Inferior parietal cortex (tissue), 1 donor: Measurements from ENCODE around the gene NR3C1.

Source experiments
- DNase-seq: peaks from one replicate; pipeline ENCODE4 v3.0.0-alpha.2; 2016; ENCODE audit errors: extremely low spot score

Gene NR3C1

DNA sequence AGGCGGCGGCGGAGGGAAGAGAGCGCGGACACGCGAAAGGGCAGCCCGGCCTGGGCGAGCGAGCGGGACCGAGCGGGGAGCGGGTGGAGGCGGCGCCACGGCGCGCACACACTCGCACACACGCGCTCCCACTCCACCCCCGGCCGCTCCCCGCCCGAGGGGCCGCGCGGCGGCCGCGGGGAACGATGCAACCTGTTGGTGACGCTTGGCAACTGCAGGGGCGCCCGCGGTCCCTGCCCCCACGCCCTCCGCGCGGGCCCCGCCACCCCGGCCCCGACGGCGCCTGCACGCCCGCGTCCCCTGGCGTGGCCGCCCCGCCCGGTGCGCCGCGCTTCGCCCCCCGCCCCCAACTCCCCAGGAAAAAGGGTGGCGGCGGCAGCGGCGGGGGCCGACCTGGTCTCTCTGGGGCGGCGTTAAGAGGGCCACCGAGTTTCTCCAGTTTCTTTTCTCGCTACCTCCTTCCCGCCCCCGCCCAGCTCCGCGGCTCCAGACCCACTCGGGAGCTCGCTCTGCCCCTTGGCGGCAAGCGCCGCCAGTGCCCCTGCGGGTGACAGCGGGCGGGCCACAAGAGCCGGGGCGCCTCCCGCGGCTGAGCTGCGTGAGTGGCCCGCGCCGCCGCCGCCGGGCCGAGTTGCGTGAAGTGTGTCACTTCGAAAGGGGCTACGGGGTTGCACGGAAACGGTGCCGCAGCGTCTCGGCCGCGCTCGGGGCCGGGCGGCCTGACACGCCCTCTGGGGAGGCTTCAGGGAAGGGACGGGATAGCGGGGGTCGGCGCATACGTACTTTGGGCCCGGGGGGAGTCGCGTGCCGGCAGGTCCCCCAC, at the start of gene NR3C1:
NR3C1 (minus strand) TSS at position 94 of the 823 bp plus-strand sequence. CDS start 2,847 bp downstream, outside the sequence.
- peak; percentile 84 for DNase-seq

DNA sequence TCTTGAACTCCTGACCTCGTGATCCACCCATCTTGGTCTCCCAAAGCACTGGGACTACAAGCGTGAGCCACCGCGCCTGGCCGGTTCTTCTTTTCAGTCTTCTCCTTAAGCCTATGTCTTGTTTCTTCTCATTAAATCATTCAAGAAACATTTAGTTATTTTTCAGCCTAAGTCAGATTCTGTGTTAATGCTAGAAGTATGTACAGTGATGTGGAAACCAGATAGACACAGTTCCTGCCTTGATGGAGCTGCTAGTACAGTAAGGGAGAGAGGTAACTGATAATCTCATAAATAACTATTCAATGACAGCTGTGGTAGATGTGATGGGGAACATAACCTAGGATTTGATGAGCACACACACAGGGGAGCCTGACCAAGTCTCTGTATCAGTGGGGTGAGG, 46.3 kb upstream of the NR3C1 start:
- no peak for DNase-seq

DNA sequence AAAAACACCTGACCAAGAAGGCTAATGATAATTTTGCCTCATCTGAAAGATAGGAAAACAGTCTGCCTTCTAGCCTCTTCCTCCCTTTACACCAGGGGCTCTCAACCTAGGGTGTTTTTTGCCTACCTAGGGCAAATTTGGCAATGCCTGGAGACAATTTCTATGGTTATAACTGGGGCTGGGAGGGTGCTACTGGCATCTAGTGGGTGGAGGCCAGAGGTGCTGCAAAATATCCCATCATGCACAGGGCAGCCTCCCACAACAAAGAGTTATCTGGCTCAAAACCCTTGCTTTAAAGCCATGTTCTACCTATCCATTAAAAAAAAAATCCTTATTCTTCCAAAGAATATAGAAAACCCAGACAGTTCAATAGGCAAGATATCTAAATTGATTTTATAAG, 45.0 kb upstream of the NR3C1 start:
- DNase-seq: no peak

DNA sequence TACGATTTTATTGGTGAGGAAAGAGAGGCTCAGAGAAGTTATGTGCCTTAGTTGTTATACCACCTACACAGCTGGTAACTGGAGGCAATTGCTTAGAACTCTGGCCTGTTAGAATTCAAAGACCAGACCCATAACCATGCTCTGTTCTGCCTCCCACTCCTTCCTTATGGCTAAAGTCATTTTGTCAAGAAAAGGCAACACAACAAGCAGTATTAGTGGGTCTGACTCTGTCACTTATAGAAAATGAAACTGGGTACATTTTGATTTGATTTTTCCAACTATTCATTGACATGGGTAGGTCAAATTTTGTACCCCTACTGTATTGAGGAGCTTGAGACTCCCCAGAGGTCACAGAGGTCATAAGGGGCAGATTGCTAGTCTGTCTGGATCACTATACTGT, 44.5 kb upstream of the NR3C1 start:
- DNase-seq: no peak

DNA sequence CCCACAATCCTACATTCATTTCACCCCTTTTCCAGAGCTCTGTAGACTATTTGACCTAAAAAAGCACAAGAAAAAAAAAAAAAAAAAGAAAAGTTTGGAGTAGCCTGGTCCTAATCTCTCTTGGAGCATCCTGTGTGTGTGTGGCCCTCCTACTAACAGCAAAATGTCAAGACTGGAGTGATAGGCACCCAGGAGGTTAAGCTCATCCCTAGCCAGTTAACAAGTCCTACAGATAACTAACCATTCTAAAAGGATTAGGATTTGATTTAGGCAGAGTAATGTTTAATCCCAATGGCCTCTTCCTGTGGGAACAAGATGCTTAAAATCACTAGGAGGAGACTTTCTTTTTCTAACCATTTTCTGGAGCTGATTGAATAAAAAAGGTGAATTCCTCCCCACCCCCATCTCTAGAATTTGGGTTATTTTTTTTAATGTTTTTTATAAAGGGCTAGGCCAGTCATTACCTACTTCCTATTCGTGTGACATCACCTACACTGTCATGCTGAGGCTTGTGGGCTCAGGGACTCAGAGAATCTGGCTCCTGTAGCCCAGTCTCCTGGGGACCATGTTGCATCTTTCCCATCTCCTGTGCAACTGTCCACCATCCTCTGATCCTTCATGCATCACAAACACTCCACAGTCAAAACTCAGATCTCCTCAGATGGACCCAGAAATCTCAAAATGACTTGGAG, 43.2 kb upstream of the NR3C1 start:
- no peak for DNase-seq

DNA sequence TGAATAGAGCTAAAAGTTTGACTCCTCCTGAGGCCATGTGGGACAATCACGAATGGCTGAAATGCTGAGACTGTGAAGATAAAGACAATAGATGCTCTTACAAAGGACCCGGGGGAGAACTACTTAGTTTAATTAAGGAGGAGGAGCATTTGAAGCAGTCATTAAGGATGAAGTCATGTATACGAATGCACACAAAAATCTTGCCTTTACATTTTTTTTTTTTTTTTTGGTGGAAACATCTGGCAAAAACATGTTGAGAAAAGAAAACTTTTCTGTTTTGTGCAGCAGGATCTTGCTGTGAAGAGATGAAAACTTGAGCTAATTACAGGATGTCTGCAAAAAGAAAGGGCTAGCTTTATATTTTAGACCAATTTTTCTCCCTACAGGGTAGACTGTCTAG, 42.3 kb upstream of the NR3C1 start:
- no peak for DNase-seq

DNA sequence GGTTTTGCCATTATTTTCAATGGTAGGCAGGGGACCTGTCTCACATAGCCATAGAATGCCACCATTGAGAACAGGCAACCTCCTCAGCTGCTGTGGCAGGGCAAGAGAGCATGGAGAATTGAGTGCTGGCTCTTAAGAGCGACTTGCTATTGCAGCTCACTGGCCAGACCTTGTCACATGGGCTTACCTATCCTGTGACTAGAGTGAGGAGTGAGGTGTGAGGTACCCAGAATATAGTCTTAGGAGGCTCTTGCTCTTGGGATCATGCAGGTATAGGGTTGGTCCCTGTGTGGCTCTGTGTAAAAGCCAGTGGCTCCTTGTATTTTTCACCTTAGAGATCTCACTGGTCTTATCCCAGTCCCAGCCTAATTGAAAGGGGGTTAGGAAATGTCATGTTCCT, 39.8 kb upstream of the NR3C1 start:
- no peak for DNase-seq

DNA sequence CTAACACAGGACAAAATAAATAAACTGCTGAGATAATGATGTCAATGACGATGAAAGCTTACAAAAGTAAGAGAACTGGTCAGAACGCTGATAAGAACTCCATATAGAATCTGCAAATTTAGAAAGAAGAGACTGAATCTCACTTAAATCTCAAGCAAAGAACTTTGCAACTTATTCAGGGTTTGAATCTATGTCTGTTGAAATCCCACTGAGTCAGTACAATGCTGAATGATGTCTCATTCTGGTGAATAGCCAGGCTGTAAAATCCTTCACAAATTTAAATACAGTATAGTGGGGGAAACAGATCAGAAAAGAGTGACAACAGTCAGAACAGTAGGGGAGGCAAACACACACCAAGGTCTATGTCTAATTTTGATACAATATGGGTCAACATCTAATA, 38.9 kb upstream of the NR3C1 start:
- no peak for DNase-seq

DNA sequence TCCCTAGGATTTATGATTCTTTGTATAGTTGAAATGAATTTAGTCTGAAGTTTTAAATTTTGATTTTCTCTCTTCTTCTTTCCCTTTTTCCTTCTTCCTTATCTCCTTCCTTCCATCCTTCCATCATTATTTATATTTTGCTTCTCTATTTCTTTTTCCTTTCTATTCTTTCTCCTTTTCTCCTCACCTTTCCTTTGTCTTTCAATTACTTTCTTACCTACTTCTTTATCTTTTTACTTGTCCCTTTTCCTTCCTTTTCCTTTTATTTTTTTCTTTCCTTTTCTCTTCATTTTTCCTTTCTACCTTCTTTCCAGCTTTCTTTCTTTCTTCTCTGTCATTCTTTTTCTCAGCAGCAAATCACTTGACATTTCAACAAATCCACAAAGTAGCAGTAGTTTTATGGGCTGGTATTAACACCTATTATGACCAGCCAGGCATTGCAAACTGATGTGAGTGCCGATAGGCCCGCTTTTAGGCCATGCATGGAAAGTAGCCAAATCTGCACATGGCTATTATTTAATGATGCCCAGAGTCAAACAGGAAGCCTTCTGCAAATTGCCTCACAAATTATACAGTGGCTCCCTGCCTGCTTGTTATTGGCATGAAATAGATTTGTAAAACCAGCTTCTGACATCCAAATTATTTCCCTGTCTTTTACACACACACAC, 37.1 kb upstream of the NR3C1 start:
- DNase-seq: no peak

DNA sequence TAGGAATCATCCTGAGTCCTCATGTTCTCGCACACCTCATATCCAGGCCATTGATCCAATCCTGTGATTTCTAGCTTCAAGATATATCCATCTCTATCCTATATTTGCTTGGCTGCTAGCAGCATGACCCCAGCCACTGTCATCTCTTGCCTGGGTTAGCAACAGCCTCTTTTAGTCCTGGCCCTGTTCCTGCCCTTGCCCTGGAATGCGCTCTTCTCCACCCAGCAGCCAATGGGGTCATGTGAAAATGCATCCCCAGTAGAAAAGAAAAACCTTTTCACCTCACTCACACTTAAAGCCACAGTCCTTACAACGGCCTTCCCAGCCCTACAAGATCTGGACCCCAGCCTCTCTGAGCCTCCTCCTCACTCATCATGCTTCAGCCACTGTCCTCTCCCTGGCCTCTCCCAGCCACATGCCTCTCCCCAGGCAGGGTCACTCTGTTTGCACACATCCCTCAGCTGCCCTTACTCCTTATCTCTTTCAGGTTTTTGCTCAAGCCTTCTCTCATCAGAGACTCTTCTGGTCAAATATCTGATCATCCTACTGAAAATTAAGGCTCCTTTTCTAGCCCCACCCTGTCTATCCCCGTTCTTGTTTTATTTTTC, 34.3 kb upstream of the NR3C1 start:
- DNase-seq: no peak

DNA sequence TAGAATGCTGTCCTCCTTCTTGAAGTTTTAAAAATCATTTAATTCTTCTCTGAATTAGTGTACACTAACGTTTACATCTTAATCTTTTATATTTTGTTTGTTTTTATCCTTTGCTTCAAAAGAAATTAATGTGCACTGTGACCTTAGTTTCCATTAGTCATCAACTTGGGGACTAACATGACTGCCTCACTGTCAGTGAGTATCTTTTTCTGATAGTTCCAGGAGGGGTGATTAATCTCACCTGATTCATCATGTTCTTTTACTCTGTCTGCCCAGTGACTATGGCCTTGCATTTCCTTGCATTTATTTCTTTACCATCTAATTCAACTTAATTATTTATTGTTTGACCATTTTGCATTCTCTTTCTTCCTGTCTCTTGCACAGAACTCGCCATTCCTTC, 33.4 kb upstream of the NR3C1 start:
- DNase-seq: no peak

DNA sequence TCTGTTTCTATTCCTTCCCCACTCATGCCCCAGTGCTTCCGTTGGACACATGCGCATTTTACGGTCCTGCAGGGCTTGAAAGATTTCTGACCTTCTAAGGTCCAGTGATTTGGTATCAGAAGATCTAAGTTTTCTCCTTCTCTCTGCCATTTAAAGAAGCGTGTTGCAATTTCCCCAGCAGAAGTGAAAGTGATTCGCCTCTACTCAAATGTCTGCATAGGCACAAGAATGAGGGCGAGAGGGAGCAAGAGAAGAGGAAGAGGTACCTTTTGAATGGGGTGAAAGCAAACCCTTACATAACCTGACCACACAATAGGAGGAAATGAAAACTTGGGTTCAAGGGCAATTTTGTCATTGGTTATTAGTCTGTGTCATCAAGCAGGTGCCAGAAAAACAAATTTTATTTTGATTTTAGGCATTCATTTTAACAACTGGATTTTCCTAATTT, 31.7 kb upstream of the NR3C1 start:
- DNase-seq: peak; percentile 57

DNA sequence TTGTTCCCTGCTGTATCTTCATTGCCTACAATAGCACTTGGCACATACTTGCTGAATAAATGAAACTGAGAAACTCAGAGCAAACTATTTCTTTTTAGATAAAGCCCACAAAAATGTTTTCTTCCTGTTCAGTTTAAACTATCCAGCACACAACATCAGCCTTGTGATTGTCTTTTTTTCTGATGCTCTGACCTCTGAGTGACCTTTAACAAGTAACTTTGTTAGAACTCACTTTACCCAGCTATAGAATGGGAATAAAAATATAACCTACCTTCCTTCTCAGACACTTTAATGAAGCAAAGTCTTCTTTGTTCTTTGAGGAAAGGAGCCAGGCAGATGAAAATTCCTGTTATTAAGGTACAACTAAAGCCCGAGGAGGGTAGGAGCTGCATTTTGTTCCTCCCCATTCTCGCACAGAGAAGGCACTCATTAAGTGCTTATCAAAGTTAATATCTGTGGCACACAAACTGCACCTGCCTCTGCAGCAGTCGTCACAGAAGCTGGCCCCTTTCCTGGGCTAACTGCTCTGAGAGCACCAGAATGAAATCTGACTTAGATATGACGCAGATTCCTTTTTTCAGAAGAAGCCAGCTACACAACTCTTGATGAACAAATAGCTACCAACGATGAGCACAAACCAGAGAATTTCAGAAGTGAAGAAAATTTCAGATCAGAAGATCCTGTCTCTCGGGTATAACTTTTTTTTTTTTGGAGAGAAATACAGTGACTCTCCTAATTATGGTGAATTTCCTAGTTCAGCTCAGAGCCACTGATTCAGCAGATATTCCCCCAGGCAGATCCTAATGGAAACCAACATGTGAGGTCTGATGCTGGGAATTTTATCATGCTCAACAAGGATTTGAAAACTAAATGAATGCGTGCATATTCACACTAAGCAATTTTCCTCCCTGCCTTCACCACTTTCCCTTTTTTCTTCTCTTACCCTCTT, 31.0 kb upstream of the NR3C1 start:
- no peak for DNase-seq

DNA sequence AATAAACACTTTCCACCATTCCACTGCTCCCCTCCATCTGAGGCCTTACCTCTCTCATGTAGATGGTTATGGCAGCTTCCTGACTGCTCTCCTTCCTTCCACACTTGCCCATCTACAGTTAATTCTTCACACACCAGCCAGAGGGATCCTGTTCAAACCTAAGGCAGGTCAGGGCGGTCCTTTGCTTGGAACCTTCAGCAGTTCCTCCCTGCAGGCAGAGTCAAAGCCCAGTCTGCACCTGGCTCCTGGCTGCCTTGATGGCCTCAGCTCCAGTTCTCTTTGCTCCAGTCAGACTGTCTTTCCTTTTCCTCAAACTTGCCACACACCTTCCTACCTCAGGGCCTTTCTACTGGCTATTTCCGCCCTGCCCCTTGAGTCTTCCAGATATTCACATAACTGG, 30.2 kb upstream of the NR3C1 start:
- DNase-seq: no peak

DNA sequence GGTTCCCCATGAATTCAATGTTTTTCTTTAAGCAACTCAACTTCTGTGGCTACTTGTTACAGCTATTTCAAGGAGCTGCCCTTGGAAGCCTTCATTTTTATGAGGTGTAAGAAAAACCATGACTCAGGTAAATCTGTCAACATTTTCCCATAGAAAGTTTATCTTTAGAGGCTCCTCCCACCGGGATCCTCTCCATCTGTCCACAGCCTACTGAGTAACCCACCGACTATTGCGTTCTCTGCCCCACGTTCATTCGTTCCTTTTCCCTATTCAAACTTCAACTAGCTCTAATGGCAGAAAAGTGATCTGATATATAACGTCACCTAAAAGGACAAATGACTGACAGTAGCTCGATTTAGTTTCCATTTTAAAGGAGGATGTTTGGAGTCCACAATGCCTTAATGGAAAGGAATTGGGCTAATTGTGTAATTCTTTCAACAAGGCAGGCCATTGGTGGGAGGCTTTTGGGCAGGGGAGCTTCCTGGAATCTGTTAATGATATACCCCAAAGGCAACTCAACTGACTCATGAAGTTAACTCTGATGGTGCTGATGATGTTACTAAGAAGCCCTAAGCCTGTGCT, 29.3 kb upstream of the NR3C1 start:
- no peak for DNase-seq

DNA sequence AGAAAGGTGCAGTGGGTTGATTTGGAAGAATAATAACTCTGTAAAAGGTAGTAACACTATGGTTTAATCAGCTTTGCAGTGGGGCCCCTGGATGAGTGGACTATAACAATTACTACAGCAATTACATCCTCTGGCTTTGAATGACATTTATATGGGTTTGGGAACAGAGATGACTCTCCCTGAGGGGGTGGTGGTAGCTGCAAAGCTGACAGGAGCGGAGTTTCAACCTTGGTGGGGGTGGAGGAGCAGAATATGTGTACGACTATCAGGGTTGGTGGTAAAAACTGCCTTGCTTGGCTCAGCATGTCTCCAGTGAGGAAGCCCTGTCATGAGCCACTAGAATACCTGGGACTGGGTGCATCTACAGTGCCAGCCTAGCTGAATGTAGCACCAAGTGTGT, 28.3 kb upstream of the NR3C1 start:
- no peak for DNase-seq

DNA sequence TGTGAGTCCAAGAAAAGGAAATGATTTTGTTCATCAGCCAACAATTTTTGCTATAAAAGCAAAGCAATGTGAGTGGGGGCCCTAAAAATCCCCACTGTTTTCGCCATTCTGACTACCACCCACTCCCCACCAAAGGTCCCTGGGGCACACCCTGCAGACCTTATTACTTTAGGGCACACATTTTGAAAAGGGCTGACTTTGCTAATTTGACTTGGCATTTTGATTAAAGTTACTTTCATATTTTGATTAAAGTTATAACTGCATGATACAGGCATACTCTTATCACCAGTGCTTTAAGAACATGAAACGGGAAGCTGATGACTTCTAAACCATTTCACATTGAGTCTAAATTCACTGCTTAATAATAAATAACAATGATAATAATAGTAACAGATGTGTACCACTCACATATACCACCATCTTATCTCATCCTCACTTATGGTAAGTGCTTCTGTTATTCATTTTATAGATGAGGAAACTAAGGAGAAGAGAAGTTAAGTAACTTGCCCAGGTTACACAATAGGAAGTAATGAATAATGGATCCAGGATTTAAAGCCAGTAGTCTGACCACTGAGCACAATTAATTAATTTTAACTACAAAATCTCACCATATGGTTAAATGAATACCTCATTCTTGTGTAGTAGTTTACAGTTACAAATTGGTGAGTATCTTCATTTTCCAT, 25.4 kb upstream of the NR3C1 start:
- DNase-seq: no peak

DNA sequence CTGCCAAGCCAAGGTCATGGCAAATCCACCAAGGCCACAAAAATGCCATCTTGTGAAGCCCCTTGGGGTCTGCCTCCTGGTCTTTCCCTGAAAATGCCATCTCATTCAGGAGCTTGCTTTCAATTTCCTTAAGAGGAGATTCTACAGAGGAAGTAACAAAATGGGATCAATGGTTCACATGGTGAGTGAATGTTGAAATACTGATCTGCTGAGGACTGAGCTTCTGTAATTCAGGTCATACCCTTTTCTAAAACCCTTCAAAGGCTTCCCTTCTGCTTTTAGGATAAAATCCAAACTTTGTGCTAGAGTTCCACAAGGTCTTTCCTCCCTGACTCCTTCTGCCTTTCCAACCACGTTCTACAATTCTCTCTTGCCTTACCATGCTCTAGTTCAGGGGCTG, 24.7 kb upstream of the NR3C1 start:
- DNase-seq: no peak

DNA sequence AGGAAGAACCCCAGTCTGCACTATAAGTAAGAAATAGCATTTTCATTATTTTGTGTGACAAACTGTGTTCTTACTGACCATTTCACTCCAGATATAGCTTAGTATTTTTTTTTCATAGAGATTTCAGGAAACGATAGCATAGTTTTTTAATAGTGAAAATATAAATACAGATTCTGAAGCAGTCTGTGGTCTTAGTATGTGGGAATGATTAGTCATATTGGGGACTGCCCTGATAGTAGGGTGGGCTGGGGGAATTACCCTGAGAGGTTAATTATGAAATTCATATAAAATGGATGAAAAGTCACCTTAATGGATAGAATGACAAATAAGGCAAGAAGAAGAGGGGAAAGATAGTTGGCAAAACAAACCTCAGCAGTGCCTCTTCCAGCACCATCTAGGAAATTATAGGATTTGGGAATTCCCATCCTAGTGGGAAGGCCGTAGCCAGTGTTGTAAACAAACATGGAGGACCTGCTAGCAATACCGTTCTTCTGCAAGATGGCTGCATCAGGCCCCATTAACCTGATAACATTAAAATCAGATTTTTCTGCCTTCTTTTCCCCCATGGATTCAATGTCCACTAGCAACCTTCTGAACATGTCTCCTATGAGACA, 23.7 kb upstream of the NR3C1 start:
- no peak for DNase-seq
